HCT116 (cell line): ENCODE results near the gene MEF2D.

Source experiments
- CEBPB ChIP-seq: IDR thresholded peaks from 2 replicates; pipeline ENCODE4 v1.6.1; 2012; ENCODE audit warnings: low read depth
- POLR2A ChIP-seq: IDR thresholded peaks from 2 replicates; pipeline ENCODE4 v1.7.0; 2011; ENCODE audit warnings: borderline replicate concordance; ENCODE audit not compliant: insufficient read depth, insufficient read length; ENCODE audit errors: extremely low read depth
- SRF ChIP-seq: IDR thresholded peaks from 2 replicates; pipeline ENCODE4 v1.6.1; 2012; ENCODE audit warnings: low read depth
- TF ChIP-seq, protein P1 (sequence below), 3 experiments: fragments of 200-600 bp in 1 of 3; sonication (generic) in 1 of 3; IDR thresholded peaks in 2 of 3; conservative IDR thresholded peaks in 1 of 3; 2 replicates each; pipeline ENCODE4 v1.5.1; 2012 to 2017; ENCODE audit warnings: low read depth in 2 of 3, low read length in 2 of 3, antibody characterized with exemption in 1 of 3, borderline replicate concordance in 1 of 3, control low read depth in 1 of 3, mild to moderate bottlenecking in 1 of 3, mixed read lengths in 1 of 3, mixed run types in 1 of 3, moderate library complexity in 1 of 3; ENCODE audit not compliant: insufficient read depth in 1 of 3

- TF ChIP-seq POLR2A (no peak), SRF (no peak), CEBPB (no peak)
- TF ChIP-seq, protein P1, sequence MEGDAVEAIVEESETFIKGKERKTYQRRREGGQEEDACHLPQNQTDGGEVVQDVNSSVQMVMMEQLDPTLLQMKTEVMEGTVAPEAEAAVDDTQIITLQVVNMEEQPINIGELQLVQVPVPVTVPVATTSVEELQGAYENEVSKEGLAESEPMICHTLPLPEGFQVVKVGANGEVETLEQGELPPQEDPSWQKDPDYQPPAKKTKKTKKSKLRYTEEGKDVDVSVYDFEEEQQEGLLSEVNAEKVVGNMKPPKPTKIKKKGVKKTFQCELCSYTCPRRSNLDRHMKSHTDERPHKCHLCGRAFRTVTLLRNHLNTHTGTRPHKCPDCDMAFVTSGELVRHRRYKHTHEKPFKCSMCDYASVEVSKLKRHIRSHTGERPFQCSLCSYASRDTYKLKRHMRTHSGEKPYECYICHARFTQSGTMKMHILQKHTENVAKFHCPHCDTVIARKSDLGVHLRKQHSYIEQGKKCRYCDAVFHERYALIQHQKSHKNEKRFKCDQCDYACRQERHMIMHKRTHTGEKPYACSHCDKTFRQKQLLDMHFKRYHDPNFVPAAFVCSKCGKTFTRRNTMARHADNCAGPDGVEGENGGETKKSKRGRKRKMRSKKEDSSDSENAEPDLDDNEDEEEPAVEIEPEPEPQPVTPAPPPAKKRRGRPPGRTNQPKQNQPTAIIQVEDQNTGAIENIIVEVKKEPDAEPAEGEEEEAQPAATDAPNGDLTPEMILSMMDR (IDR thresholded peaks at IDR 0.05 in 2 of 3, conservative IDR thresholded peaks at IDR 0.05 in 1 of 3; ENCODE audit: borderline replicate concordance in 1 of 3, insufficient read depth in 1 of 3, low read depth in 2 of 3, low read length in 2 of 3): peak in 2 of 3 experiments; percentile 17 to 21; a peak in 3 of 6 replicates
These were observed 10.1 kb downstream of the MEF2D start for GRCh38 chr1:156490401-156491032.
